Fibroblast of mammary gland (primary cell): Measurements from ENCODE around the gene OTUD1.
"Not testable (repeated sequence)": the region's sequence is repeated elsewhere in the genome, so short reads cannot be mapped to it uniquely, and the experiment has no call there.

Source experiments
- DNase-seq: peaks from one replicate; pipeline ENCODE4 v3.0.0-alpha.2; 2010; ENCODE audit warnings: low read depth
- H3K4me3 ChIP-seq: 2 replicates; pipeline ENCODE4 v1.5.1; 2011; ENCODE audit warnings: low read depth, mild to moderate bottlenecking, low read length, moderate library complexity; ENCODE audit not compliant: control insufficient read depth
- TF ChIP-seq, protein P1 (sequence below): conservative IDR thresholded peaks from 2 replicates; pipeline ENCODE4 v1.5.1; 2011; ENCODE audit warnings: low read depth, low read length, inconsistent platforms; ENCODE audit not compliant: control insufficient read depth, insufficient read depth

The OTUD1 gene, protein sequence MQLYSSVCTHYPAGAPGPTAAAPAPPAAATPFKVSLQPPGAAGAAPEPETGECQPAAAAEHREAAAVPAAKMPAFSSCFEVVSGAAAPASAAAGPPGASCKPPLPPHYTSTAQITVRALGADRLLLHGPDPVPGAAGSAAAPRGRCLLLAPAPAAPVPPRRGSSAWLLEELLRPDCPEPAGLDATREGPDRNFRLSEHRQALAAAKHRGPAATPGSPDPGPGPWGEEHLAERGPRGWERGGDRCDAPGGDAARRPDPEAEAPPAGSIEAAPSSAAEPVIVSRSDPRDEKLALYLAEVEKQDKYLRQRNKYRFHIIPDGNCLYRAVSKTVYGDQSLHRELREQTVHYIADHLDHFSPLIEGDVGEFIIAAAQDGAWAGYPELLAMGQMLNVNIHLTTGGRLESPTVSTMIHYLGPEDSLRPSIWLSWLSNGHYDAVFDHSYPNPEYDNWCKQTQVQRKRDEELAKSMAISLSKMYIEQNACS

DNA sequence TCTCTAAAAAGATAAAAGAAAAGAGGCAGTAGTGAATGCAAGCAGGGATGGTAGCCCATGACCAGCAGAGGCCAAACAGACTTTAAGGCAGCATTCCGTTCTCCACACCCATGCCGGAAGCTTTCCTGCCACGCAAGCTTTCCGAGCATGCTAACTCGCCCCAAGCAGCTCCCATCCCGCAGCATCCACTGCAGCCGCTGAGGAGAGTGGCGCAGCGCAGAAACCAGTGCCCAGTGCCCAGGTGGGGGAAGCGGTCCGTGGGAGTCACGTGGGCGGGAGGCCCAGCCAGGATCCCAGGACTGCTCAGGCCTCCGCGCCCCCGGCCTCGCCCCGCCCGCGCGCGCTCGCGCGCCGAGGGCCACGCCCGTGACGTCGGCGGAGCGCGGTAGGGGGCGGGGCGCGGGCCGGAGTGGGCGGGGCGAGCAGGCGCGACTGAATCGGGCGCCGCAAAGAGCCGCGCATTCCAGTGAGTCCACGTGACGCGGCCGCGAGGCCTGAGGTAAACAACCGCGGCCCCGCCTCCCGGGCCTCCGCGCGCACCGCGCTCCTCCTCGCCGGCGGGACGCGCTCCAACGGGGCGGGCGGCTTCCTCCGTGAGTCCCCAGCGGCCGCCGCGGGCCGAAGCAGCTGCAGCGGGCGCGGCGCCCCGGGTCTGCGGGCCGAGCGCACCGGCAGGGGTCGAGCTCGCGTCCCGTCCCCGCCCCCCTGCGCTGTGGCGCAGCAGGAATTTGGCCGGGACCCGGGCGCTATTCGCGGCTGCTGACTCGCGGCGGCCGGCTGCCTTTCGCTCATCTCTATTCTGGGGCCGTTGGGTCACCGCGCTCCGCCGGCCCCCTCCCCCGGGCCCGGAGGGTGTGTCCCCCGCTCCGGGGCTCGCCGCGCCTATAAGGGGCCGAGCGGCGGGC, at the start of gene OTUD1:
OTUD1 (plus strand) TSS at position 529 of the 905 bp plus-strand sequence. CDS start 383 bp downstream, outside the sequence.
- peak within 1 kb of the TSS; percentile 60 for H3K4me3 ChIP-seq
- DNase-seq: peak; percentile 88
- TF ChIP-seq, protein P1, sequence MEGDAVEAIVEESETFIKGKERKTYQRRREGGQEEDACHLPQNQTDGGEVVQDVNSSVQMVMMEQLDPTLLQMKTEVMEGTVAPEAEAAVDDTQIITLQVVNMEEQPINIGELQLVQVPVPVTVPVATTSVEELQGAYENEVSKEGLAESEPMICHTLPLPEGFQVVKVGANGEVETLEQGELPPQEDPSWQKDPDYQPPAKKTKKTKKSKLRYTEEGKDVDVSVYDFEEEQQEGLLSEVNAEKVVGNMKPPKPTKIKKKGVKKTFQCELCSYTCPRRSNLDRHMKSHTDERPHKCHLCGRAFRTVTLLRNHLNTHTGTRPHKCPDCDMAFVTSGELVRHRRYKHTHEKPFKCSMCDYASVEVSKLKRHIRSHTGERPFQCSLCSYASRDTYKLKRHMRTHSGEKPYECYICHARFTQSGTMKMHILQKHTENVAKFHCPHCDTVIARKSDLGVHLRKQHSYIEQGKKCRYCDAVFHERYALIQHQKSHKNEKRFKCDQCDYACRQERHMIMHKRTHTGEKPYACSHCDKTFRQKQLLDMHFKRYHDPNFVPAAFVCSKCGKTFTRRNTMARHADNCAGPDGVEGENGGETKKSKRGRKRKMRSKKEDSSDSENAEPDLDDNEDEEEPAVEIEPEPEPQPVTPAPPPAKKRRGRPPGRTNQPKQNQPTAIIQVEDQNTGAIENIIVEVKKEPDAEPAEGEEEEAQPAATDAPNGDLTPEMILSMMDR: no peak

DNA sequence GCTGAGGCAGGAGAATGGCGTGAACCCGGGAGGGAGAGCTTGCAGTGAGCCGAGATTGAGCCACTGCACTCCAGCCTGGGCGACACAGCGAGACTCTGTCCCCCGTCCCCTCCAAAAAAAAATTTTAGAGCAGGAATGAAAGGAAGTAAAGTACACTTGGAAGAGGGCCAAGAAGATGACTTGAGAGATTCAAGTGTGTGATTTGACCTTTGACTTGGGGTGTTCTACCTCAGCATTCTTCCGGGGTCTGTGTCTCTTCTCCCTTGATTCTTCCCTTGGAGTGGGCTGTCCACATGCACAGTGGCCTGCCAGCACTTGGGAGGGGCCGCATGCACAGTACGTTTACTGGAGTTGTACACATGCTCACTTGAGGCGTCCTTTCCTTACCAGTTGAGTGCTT, 48.5 kb upstream of the OTUD1 start:
- not testable (repeated sequence) for H3K4me3 ChIP-seq, DNase-seq

DNA sequence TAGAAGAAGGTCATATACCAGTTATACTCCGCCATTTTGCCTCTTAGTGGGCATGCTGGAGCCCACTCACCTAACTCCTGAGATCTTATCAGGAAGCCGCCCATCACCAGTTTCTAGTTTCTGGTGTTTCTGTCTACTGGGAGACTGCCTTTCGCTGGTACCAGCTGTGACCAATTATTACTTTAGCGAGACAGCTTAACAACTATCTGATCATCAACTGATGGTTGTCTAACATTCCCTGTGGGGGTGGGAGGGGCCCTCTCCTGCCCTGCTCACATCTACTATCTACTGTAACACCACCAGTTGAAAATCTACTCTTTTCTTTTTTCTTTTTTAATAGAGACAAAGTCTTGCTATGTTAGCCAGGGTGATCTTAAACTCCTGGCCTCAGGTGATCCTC, 48.1 kb upstream of the OTUD1 start:
- H3K4me3 ChIP-seq: no peak overlapping the region
- DNase-seq: no peak
- TF ChIP-seq, protein P1: no peak

DNA sequence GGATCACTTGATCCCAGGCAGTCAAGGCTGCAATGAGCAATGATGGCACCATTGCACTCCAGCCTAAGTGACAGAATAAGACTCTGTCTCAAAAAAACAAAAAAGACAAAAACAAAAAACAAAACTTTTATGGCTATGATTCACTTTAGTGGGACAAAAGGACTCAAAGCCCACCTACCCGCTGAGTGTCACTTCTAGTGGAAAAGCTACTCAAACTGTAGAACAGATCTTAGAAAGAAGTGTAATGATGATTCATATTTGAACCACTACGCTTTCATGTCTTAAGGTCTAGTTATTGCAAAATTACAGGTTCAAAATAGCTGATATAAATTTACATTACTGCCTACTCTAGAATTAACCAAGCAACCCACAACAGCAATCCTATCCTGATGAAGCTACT, 47.1 kb upstream of the OTUD1 start:
- DNase-seq: no peak
- TF ChIP-seq, protein P1: no peak

DNA sequence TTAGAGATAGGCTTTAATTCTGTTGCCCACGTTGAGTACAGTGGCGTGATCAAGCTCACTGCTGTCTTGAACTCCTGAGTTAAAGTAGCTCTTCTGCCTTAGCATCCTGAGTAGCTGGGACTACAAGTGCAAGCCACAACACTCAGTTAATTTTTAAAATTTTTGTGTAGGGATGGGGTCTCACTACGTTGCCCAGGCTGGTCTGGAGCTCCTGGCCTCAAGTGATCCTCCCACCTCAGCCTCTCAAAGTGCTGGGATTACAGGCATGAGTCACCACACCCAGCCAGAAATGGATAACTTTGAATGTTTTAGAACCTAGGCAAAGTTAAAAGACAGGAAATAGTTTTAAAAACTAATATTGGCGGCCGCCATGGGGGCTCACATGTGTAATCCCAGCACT, 43.9 kb upstream of the OTUD1 start:
- TF ChIP-seq, protein P1: no peak
- H3K4me3 ChIP-seq: no peak overlapping the region
- DNase-seq: no peak

More for the DNA sequence above, 47.1 kb upstream of the OTUD1 start:
- H3K4me3 ChIP-seq: no peak overlapping the region

DNA sequence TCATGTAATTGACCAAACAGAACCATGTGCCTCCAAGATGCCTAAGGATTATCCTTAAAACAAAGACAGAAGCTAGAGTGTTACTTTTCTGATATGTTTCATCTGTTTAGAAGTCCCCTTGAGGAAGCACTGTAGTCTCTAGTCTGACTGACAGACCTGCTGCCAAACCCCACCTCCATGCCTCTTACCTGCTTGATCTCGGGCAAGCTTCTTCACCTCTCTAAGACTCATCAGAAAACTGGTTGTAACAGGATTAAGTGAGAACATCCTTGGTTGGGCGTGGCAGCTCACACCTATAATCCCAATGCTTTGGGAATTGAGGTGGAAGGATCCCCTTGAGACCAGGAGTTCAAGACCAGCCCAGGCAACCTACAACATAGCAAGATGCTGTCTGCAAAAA, 42.2 kb upstream of the OTUD1 start:
- H3K4me3 ChIP-seq: no peak overlapping the region
- DNase-seq: no peak
- TF ChIP-seq, protein P1: no peak
